GM21723 (cell line): ENCODE data around the gene GPR17.

ENCODE experiments used
- ATAC-seq: cut with Tn5 transposase; IDR thresholded peaks from one replicate; pipeline ENCODE4 v1.9.1; 2021; ENCODE audit warnings: mild to moderate bottlenecking, moderate library complexity; ENCODE audit not compliant: unreplicated experiment

GPR17 gene

DNA sequence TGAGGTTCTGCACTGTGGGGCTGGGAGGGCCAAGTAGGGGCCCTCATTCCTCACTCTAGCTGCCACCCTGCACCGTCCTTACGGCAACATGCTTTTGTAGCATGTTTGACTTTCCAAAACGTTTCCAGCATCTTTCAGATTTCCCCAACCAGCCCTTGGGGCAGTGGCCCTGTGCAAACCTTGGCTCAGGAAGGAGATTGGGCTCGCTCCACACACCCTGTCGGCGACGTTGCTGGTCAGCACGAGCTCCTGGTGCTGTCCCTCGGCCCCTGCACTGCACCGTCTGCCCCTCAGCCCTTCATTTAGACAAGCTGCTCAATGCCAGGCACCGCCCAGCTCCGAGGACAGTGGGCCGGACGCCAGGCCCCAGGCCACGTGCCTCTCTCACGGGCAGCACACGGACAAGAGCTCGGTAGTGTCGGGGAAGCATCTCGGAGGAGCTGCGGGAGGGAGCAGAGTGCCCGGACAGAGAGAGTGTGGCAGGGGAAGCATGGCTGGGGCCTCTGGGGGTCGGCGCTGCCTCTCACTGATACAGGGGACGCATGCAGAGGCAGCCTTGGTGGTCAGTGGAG is 6.9 kb downstream of the GPR17 start:
- no peak for ATAC-seq

DNA sequence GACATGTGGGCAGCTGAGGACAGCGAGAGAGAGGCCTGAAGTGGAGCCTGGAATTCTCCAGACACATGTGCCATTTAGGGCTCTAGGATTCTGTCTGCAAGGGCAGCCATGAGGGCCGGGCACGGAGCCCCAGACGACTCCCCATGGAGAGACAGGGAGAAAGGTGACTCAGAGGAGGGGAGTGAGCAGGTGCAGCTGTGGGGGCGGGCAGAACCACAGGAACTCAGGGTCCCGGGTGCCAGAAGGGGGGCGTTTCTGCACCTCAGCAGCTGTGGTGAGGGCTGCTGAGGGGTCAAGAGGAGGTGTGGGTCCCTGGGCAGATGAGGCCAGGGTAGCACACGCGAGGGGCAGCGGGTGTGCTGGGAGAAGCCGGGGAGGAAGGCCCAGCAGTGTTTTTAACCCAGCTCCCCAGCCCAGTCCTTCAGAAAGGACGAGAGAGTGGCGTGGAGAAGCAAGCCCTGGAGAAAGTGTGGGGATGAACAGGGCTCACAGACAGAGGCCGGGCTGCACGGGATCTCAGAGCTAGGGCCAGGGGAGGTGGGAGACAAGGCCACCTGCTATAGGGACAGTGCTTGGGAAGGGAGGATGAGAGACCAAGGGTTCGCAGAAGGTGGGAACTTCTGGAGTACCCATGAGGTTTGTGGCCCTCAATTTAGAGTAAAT is 7.6 kb downstream of the GPR17 start:
- ATAC-seq = no peak

GRCh38 chr2:127654084-127654837 is 8.3 kb downstream of the GPR17 start:
- ATAC-seq = no peak

DNA sequence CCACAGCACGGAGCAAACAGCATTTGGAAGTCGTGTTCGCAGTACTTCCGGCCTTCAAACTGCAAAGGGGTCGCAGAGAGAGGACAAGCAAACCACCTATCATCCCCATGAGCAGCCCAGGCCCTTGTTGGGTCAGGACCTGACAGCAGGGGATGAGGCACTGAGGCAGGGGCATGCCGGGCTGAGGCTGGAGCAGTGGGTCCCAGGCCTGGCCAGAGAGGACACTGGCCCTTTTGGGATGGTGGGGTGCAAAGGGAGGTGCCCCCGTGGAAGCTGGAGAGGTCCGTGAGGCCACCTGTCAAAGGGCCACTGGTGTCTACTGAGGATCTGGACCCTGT is 8.9 kb downstream of the GPR17 start:
- ATAC-seq = no peak

GRCh38 chr2:127655209-127656073 is 9.5 kb downstream of the GPR17 start:
- no peak for ATAC-seq

DNA sequence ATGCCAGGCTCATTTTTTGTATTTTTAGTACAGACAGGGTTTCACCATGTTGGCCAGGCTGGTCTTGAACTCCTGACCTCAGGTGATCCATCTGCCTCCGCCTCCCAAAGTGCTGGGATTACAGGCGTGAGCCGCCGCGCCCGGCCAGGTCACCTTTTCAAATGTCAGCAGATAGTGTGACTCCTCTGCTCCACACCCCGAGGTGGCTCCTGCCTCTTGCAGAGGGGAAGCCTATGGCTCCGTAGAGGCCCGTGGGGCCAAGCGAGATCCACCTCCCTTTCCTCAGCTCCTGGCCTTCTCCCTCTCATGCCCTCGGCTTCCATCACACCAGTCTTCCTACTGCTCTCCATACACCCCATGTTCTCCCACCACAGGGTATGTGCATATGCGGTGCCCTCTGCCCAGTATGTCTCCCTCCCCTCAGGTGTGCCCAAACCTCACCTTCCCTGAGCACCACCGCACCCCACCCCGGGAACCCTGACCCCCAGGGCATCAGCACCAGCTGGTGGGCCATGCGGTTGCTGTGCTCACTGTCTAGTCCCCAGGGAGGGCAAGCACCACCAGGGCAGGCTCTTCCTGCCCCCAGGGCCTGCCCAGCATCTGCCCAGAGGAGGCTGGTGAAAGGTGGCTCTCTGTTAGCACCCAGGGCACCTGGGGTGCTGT is 10.7 kb downstream of the GPR17 start:
- ATAC-seq = no peak

- no peak for ATAC-seq
Measured at GRCh38 chr2:127657232-127657595, 11.3 kb downstream of the GPR17 start.

GRCh38 chr2:127658146-127658545 is 12.2 kb downstream of the GPR17 start:
- no peak for ATAC-seq

DNA sequence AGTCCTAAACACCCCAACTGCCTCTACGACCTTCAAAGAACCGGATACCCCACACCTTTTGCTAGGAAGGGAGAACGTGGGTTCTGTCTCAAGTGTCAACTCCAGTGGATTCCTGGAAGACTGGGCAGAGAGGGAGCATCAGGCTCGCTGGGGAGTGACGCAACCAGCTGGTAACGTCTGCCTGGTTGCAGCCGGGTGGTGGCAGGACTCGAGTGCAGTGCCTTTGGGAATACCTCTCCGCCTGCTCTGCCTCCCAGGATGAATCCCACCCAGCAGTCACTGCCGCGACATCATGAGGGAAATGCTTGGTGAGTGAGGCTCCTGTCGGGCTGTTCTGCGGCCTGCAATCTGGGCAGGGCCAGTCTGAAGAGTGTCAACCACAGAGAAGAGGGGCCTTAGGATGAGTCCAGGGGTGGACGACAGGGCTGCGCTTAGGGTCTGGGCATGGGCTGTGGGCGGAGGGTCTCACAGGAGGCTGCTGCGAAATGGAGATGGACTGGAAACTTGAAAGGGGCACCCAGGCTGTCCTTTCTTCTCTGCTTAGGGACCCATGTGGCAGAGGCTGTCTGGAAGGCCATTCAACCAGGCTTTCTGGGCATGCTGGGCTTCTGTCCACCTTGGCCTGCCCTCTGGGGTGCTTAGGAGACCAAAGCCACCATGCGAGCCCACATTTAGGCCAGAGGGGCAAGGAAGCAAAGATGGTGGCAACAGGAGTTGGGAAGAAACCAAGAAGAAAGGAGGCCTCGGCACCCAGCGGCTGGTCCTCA is 12.9 kb downstream of the GPR17 start:
- no peak for ATAC-seq

GRCh38 chr2:127659408-127660290 is 13.7 kb downstream of the GPR17 start:
- no peak for ATAC-seq

- no peak for ATAC-seq
Measured at GRCh38 chr2:127660291-127660578, 14.3 kb downstream of the GPR17 start.

GRCh38 chr2:127661072-127661649 is 15.2 kb downstream of the GPR17 start:
- ATAC-seq = no peak

DNA sequence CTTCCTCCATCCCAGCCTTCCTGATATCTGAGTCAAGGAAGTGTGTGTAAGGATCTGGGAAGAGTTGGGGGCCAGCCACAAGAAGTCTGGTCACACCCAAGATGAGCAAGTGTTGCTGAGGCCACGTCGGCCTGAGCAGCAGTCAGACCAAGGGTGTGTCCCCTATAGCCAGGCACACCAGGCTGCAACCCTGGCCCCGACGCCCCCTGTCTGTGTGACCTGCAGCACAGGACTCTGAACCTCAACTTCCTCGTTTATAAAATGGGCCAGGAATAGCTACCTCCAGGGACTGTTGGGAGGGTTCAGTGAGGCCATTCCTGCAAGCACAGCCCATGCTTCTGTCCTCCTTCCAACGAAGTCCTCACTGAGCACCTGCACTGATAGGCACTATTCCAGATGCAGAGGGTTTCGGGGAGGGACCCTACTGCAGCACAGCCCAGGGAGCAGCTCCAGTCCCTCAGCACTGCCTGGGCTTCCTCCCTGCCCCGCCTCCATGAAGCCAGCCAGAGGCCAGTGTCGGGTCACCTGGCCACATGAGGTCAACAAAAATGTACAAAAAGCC is 16.1 kb downstream of the GPR17 start:
- no peak for ATAC-seq

DNA sequence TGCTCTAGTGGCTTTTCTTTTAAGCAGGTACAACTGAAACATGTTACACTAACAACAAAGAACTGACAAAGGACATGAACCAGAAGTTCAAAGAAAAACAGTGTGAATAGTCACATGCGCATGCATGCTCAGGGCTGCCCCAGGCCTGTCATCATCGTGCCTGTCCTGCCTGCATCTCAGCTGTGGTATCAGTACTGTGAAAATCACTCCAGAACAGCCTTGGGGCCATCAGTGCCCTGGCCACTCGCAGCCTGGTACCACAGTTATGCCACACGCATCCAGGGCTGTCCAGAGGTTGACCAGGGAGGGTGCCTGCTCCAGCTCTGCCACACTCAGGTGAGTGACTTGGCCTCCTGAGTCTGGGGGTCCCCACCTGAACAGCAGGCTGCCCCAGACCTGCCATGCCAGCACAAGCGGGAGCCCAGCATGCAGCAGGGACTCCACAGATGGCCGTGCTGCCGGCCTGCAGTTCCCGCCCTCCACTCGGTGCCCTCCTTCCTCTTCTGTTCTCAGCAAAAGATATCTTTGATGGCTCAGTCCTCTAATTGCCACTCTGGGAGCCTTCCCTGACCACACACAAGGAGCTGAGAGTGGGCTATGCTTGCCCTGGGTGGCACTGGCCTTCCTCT is 17.1 kb downstream of the GPR17 start:
- ATAC-seq = no peak

- no peak for ATAC-seq
Measured at GRCh38 chr2:127663566-127664064, 17.7 kb downstream of the GPR17 start.

- no peak for ATAC-seq
Measured at GRCh38 chr2:127664065-127664894, 18.3 kb downstream of the GPR17 start.

GRCh38 chr2:127664895-127665225 is 18.9 kb downstream of the GPR17 start:
- no peak for ATAC-seq
